Fibroblast of lung (primary cell): ENCODE measurements around the gene FKBP2.

Experiments used
- EZH2 ChIP-seq: IDR thresholded peaks from 2 replicates; pipeline ENCODE4 v1.5.1; 2012; ENCODE audit warnings: low read length, control low read depth, mild to moderate bottlenecking; ENCODE audit errors: missing control alignments
- TF ChIP-seq, protein P1 (sequence below), 2 donors: IDR thresholded peaks in 1 of 2; conservative IDR thresholded peaks in 1 of 2; 1 replicate in 1 of 2; 2 replicates in 1 of 2; pipeline ENCODE4 v1.5.1; 2011 to 2012; ENCODE audit warnings: low read length in 2 of 2, control low read depth in 1 of 2, inconsistent platforms in 1 of 2, low read depth in 1 of 2, mild to moderate bottlenecking in 1 of 2

GRCh38 chr11:64238076-64238475, 2.8 kb upstream of the FKBP2 start:
- TF ChIP-seq EZH2, result no peak
- TF ChIP-seq, protein P1, sequence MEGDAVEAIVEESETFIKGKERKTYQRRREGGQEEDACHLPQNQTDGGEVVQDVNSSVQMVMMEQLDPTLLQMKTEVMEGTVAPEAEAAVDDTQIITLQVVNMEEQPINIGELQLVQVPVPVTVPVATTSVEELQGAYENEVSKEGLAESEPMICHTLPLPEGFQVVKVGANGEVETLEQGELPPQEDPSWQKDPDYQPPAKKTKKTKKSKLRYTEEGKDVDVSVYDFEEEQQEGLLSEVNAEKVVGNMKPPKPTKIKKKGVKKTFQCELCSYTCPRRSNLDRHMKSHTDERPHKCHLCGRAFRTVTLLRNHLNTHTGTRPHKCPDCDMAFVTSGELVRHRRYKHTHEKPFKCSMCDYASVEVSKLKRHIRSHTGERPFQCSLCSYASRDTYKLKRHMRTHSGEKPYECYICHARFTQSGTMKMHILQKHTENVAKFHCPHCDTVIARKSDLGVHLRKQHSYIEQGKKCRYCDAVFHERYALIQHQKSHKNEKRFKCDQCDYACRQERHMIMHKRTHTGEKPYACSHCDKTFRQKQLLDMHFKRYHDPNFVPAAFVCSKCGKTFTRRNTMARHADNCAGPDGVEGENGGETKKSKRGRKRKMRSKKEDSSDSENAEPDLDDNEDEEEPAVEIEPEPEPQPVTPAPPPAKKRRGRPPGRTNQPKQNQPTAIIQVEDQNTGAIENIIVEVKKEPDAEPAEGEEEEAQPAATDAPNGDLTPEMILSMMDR (conservative IDR thresholded peaks at IDR 0.05 in 1 of 2, IDR thresholded peaks at IDR 0.05 in 1 of 2; ENCODE audit: low read depth in 1 of 2, low read length in 2 of 2), result no peak
